Measurements from ENCODE around the gene GNAI3. TPM values are rescaled to one million over a fixed set of nuclear protein-coding genes. Genes with fewer than 3 reads are reported as not detected.

GNAI3 gene
- total RNA-seq, 2 experiments from 2014 or later, result 5.1 to 5.4 TPM

GRCh38 chr1:109632671-109633346 lies 84.4 kb downstream of the GNAI3 start:
- intact Hi-C loops (cut with DNase I, micrococcal nuclease), result loop anchor here in 1 of 2 experiments (5.0 kb wide), 1 partner anchor 41 kb away; no protein-coding TSS in a partner anchor
- H3K4me1 Mint-ChIP-seq (ENCODE audit: low read depth), result peaks cover 14% of the 10 kb centered on the region
- no peaks in the 10 kb centered on the region for H3K27me3 Mint-ChIP-seq
- no peak overlapping the region for H3K27ac ChIP-seq (ENCODE audit: low read depth in 1 of 2, low read length in 2 of 2)
- H3K9me3 ChIP-seq (ENCODE audit: control insufficient read depth in 1 of 2, insufficient read depth in 1 of 2, low read length in 2 of 2), result no peaks in the 10 kb centered on the region
- ATAC-seq (ENCODE audit: poor library complexity), result no peak
- H3K36me3 Mint-ChIP-seq (ENCODE audit: low read depth), result peaks cover 41% of the 10 kb centered on the region
- H3K4me1 ChIP-seq (ENCODE audit: insufficient read depth, low read length), result peaks cover 9% of the 10 kb centered on the region
- no peak overlapping the region for H3K4me3 ChIP-seq (ENCODE audit: low read length)
- TF ChIP-seq, protein P1, sequence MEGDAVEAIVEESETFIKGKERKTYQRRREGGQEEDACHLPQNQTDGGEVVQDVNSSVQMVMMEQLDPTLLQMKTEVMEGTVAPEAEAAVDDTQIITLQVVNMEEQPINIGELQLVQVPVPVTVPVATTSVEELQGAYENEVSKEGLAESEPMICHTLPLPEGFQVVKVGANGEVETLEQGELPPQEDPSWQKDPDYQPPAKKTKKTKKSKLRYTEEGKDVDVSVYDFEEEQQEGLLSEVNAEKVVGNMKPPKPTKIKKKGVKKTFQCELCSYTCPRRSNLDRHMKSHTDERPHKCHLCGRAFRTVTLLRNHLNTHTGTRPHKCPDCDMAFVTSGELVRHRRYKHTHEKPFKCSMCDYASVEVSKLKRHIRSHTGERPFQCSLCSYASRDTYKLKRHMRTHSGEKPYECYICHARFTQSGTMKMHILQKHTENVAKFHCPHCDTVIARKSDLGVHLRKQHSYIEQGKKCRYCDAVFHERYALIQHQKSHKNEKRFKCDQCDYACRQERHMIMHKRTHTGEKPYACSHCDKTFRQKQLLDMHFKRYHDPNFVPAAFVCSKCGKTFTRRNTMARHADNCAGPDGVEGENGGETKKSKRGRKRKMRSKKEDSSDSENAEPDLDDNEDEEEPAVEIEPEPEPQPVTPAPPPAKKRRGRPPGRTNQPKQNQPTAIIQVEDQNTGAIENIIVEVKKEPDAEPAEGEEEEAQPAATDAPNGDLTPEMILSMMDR (IDR thresholded peaks at IDR 0.05), result no peak
- H3K9me3 Mint-ChIP-seq, result no peaks in the 10 kb centered on the region
- POLR2A ChIA-PET, result no interaction called here
- DNase-seq, result peak in 1 of 14 experiments; percentile 11
- no peaks in the 10 kb centered on the region for H3K27me3 ChIP-seq (ENCODE audit: control insufficient read depth in 1 of 2, insufficient read depth in 2 of 2, low read length in 2 of 2)
- no peak overlapping the region for H3K4me3 Mint-ChIP-seq
- no peak overlapping the region for H3K27ac Mint-ChIP-seq
- H3K36me3 ChIP-seq (ENCODE audit: insufficient read depth, low read length), result peaks cover 40% of the 10 kb centered on the region
- CTCF ChIA-PET, result interaction anchor here (0.8 to 1.8 kb wide), 2 partner anchors 87 to 351 kb away, joined by 3 to 6 read pairs; no protein-coding TSS in a partner anchor

GRCh38 chr1:109634292-109634691 lies 85.9 kb downstream of the GNAI3 start:
- Mint-ChIP-seq H3K27ac (no peak overlapping the region), H3K36me3 (ENCODE audit: low read depth) (peaks cover 27% of the 10 kb centered on the region), H3K4me1 (ENCODE audit: low read depth) (peaks cover 14% of the 10 kb centered on the region), H3K27me3 (no peaks in the 10 kb centered on the region), H3K4me3 (no peak overlapping the region), H3K9me3 (no peaks in the 10 kb centered on the region)
- no peaks in the 10 kb centered on the region for H3K27me3 ChIP-seq (ENCODE audit: control insufficient read depth in 1 of 2, insufficient read depth in 2 of 2, low read length in 2 of 2)
- H3K4me3 ChIP-seq (ENCODE audit: low read length), result no peak overlapping the region
- no peak overlapping the region for H3K27ac ChIP-seq (ENCODE audit: low read depth in 1 of 2, low read length in 2 of 2)
- POLR2A ChIA-PET, result interaction anchor here (1.0 to 1.2 kb wide), 2 partner anchors 86 to 88 kb away, joined by 4 read pairs; partner anchors contain the start of gene GNAI3
- TF ChIP-seq, protein P1 (IDR thresholded peaks at IDR 0.05), result no peak
- H3K4me1 ChIP-seq (ENCODE audit: insufficient read depth, low read length), result peaks cover 9% of the 10 kb centered on the region
- intact Hi-C loops (cut with DNase I, micrococcal nuclease), result loop anchor here in 1 of 2 experiments (5.0 kb wide), 1 partner anchor 42 kb away; no protein-coding TSS in a partner anchor
- H3K36me3 ChIP-seq (ENCODE audit: insufficient read depth, low read length), result peaks cover 25% of the 10 kb centered on the region
- DNase-seq (peak in 1 of 14 experiments; percentile 7), ATAC-seq (ENCODE audit: poor library complexity) (no peak)
- CTCF ChIA-PET, result interaction anchor here (1.5 kb wide), 1 partner anchor 15 kb away, joined by 3 read pairs; no protein-coding TSS in a partner anchor
- H3K9me3 ChIP-seq (ENCODE audit: control insufficient read depth in 1 of 2, insufficient read depth in 1 of 2, low read length in 2 of 2), result no peaks in the 10 kb centered on the region

- Mint-ChIP-seq H3K9me3 (no peaks in the 10 kb centered on the region), H3K4me3 (no peak overlapping the region), H3K27ac (no peak overlapping the region), H3K27me3 (no peaks in the 10 kb centered on the region), H3K36me3 (ENCODE audit: low read depth) (peaks cover 19% of the 10 kb centered on the region), H3K4me1 (ENCODE audit: low read depth) (peaks cover 15% of the 10 kb centered on the region)
- H3K4me3 ChIP-seq (ENCODE audit: low read length), result no peak overlapping the region
- DNase-seq (peak in 6 of 14 experiments; percentile 22 to 58 (median 46)), ATAC-seq (ENCODE audit: poor library complexity) (peak; percentile 84)
- ChIA-PET POLR2A (interaction anchor here (1.0 to 1.9 kb wide), 3 partner anchors 53 to 89 kb away, joined by 4 to 6 read pairs (median 4); partner anchors contain the start of genes GNAI3 and GSTM1), CTCF (interaction anchor here (1.5 to 1.6 kb wide), 2 partner anchors 15 to 89 kb away, joined by 3 to 4 read pairs; no protein-coding TSS in a partner anchor)
- no peaks in the 10 kb centered on the region for H3K9me3 ChIP-seq (ENCODE audit: control insufficient read depth in 1 of 2, insufficient read depth in 1 of 2, low read length in 2 of 2)
- H3K27me3 ChIP-seq (ENCODE audit: control insufficient read depth in 1 of 2, insufficient read depth in 2 of 2, low read length in 2 of 2), result no peaks in the 10 kb centered on the region
- TF ChIP-seq, protein P1 (IDR thresholded peaks at IDR 0.05), result no peak
- H3K27ac ChIP-seq (ENCODE audit: low read depth in 1 of 2, low read length in 2 of 2), result no peak overlapping the region
- intact Hi-C loops (cut with DNase I, micrococcal nuclease), result loop anchor here in 1 of 2 experiments (5.0 kb wide), 1 partner anchor 43 kb away; no protein-coding TSS in a partner anchor
- H3K36me3 ChIP-seq (ENCODE audit: insufficient read depth, low read length), result peaks cover 17% of the 10 kb centered on the region
- peaks cover 11% of the 10 kb centered on the region for H3K4me1 ChIP-seq (ENCODE audit: insufficient read depth, low read length)
These were observed 86.6 kb downstream of the GNAI3 start for GRCh38 chr1:109634771-109635750.
